SK-N-SH (cell line): ENCODE data around the gene RASD2. TPM values are rescaled to one million over a fixed set of nuclear protein-coding genes. Genes with fewer than 3 reads are reported as not detected.
"Not testable (repeated sequence)": the region's sequence is repeated elsewhere in the genome, so short reads cannot be mapped to it uniquely, and the experiment has no call there.

ENCODE experiments used
- CTCF ChIA-PET: fragments of 300-600, 350-600 bp; formaldehyde crosslinking; extraction: SDS; loops from one replicate; lab custom pipeline; 2021; lab: Yijun Ruan, JAX
- POLR2A ChIA-PET: fragments of 350-600 bp; sonication (Branson Sonifier 250); formaldehyde crosslinking; extraction: SDS; loops from one replicate; lab custom pipeline; 2020; ENCODE audit warnings: antibody characterized with exemption, inconsistent platforms; lab: Yijun Ruan, JAX
- DNase-seq: peaks from one replicate; pipeline ENCODE4 v3.0.0; 2012
- H2AFZ ChIP-seq: fragments of 200-600 bp; sonication (generic); 2 replicates; pipeline ENCODE4 v1.8.1; 2016; ENCODE audit warnings: antibody characterized with exemption, mild to moderate bottlenecking, low read depth
- H3F3A ChIP-seq: fragments of 200-600 bp; sonication (generic); replicated peaks from 2 replicates; pipeline ENCODE3; 2016; ENCODE audit warnings: antibody characterized with exemption, mild to moderate bottlenecking; ENCODE audit not compliant: insufficient read depth
- H3K27ac ChIP-seq, 2 experiments: fragments of 200-500 bp in 1 of 2; fragments of 200-600 bp in 1 of 2; sonication (Bioruptor generic) in 1 of 2; sonication (generic), shearing (Covaris generic) in 1 of 2; 2 replicates each; pipeline versions ENCODE4 v1.5.1 to v1.6.1; 2014 to 2016; ENCODE audit warnings: low read depth in 2 of 2, inconsistent platforms in 1 of 2, low read length in 1 of 2, mild to moderate bottlenecking in 1 of 2, mixed read lengths in 1 of 2
- H3K27me3 ChIP-seq: fragments of 200-600 bp; sonication (generic), shearing (Covaris generic); 2 replicates; pipeline ENCODE4 v1.6.1; 2016; ENCODE audit warnings: mixed run types; ENCODE audit not compliant: insufficient read depth
- H3K36me3 ChIP-seq, 2 experiments: fragments of 200-500 bp in 1 of 2; fragments of 200-600 bp in 1 of 2; sonication (Bioruptor generic) in 1 of 2; sonication (generic) in 1 of 2; replicated peaks in 1 of 2; 2 replicates each; pipeline versions ENCODE3 to v1.5.1; 2014 to 2016; ENCODE audit warnings: low read length in 1 of 2, mild to moderate bottlenecking in 1 of 2; ENCODE audit not compliant: insufficient read depth in 2 of 2, control insufficient read depth in 1 of 2
- H3K4me1 ChIP-seq, 2 experiments: fragments of 200-500 bp in 1 of 2; fragments of 200-600 bp in 1 of 2; sonication (Bioruptor generic) in 1 of 2; sonication (generic), shearing (Covaris generic) in 1 of 2; 2 replicates each; pipeline versions ENCODE4 v1.5.1 to v1.6.1; 2014 to 2016; ENCODE audit warnings: low read depth in 1 of 2, low read length in 1 of 2, mixed run types in 1 of 2; ENCODE audit not compliant: insufficient read depth in 2 of 2, control insufficient read depth in 1 of 2
- H3K4me2 ChIP-seq: fragments of 200-600 bp; sonication (generic), shearing (Covaris generic); 2 replicates; pipeline ENCODE4 v1.6.1; 2017; ENCODE audit warnings: mixed run types
- H3K4me3 ChIP-seq, 2 experiments: fragments of 200-500 bp in 1 of 2; fragments of 200-600 bp in 1 of 2; sonication (Bioruptor generic) in 1 of 2; sonication (generic), shearing (Covaris generic) in 1 of 2; 2 replicates each; pipeline versions ENCODE4 v1.5.1 to v1.8.1; 2014 to 2016; ENCODE audit warnings: low read depth in 2 of 2, inconsistent platforms in 1 of 2, low read length in 1 of 2, mild to moderate bottlenecking in 1 of 2, mixed read lengths in 1 of 2, moderate library complexity in 1 of 2
- H3K79me2 ChIP-seq: fragments of 200-600 bp; sonication (generic); 2 replicates; pipeline ENCODE4 v1.8.1; 2017; ENCODE audit warnings: mild to moderate bottlenecking; ENCODE audit not compliant: insufficient read depth
- H3K9ac ChIP-seq: fragments of 200-600 bp; sonication (generic); 2 replicates; pipeline ENCODE4 v1.6.1; 2017; ENCODE audit warnings: mixed run types
- H3K9me2 ChIP-seq: fragments of 200-600 bp; sonication (generic); 2 replicates; pipeline ENCODE4 v1.6.1; 2017; ENCODE audit warnings: mixed run types
- H3K9me3 ChIP-seq: fragments of 200-600 bp; sonication (generic); 2 replicates; pipeline ENCODE4 v1.6.1; 2017; ENCODE audit warnings: mixed run types, mild to moderate bottlenecking, moderate library complexity
- H4K20me1 ChIP-seq: fragments of 200-600 bp; sonication (generic); 2 replicates; pipeline ENCODE4 v1.6.1; 2017; ENCODE audit warnings: mild to moderate bottlenecking, mixed run types; ENCODE audit not compliant: insufficient read depth
- CHD2 ChIP-seq: fragments of 150-350 bp; IDR thresholded peaks from 2 replicates; pipeline ENCODE4 v1.6.1; 2018; ENCODE audit warnings: low read length; ENCODE audit not compliant: partially characterized antibody
- CTCF ChIP-seq: fragments of 200-600 bp; sonication (generic); IDR thresholded peaks from 2 replicates; pipeline ENCODE4 v1.6.1; 2017; ENCODE audit warnings: antibody characterized with exemption, mild to moderate bottlenecking, moderate library complexity
- ELF1 ChIP-seq: IDR thresholded peaks from 2 replicates; pipeline ENCODE4 v1.4.0; 2012
- EP300 ChIP-seq, 2 experiments: IDR thresholded peaks; 2 replicates each; pipeline versions ENCODE4 v1.4.0 to v1.6.1; 2012; ENCODE audit warnings: borderline replicate concordance in 1 of 2, low read depth in 1 of 2, low read length in 1 of 2
- EZH2phosphoT487 ChIP-seq: fragments of 200-600 bp; sonication (generic); IDR thresholded peaks from 2 replicates; pipeline ENCODE4 v1.6.1; 2017; ENCODE audit warnings: low read depth, mixed run types, mild to moderate bottlenecking, antibody characterized with exemption, moderate library complexity, borderline replicate concordance
- FOXJ3 ChIP-seq: sonication (generic); formaldehyde crosslinking; IDR thresholded peaks from 2 replicates; pipeline ENCODE4 v1.5.1; 2020; ENCODE audit warnings: mild to moderate bottlenecking, missing genetic modification reagents
- FOXM1 ChIP-seq: IDR thresholded peaks from 2 replicates; pipeline ENCODE4 v1.4.0; 2012; ENCODE audit warnings: low read depth, mild to moderate bottlenecking
- GATA2 ChIP-seq: sonication (generic); formaldehyde crosslinking; IDR thresholded peaks from 2 replicates; pipeline ENCODE4 v1.5.0; 2020; ENCODE audit warnings: mild to moderate bottlenecking, missing genetic modification reagents
- MEF2A ChIP-seq: IDR thresholded peaks from 2 replicates; pipeline ENCODE4 v1.4.0; 2012; ENCODE audit warnings: low read depth, borderline replicate concordance
- NFIC ChIP-seq: IDR thresholded peaks from 2 replicates; pipeline ENCODE4 v1.4.0; 2012; ENCODE audit warnings: borderline replicate concordance
- NRF1 ChIP-seq: IDR thresholded peaks from 2 replicates; pipeline ENCODE4 v1.6.1; 2012; ENCODE audit warnings: low read depth, mild to moderate bottlenecking, low read length
- RAD21 ChIP-seq: IDR thresholded peaks from 2 replicates; pipeline ENCODE4 v1.6.1; 2012; ENCODE audit warnings: mild to moderate bottlenecking, low read length
- RCOR1 ChIP-seq: fragments of 150-350 bp; IDR thresholded peaks from 2 replicates; pipeline ENCODE4 v1.6.1; 2017; ENCODE audit warnings: antibody characterized with exemption, low read length
- REST ChIP-seq: IDR thresholded peaks from 2 replicates; pipeline ENCODE4 v1.6.1; 2012; ENCODE audit warnings: mild to moderate bottlenecking, low read depth, low read length, moderate library complexity
- SIN3A ChIP-seq: IDR thresholded peaks from 2 replicates; pipeline ENCODE4 v1.6.1; 2012; ENCODE audit warnings: low read depth, mild to moderate bottlenecking, low read length, moderate library complexity, borderline replicate concordance
- SMC3 ChIP-seq: IDR thresholded peaks from 2 replicates; pipeline ENCODE4 v1.6.1; 2012; ENCODE audit warnings: low read depth, low read length, improper control_type of control experiment
- TAF1 ChIP-seq: IDR thresholded peaks from 2 replicates; pipeline ENCODE4 v1.6.1; 2012; ENCODE audit warnings: low read depth, mild to moderate bottlenecking, low read length, moderate library complexity, borderline replicate concordance
- TCF12 ChIP-seq: IDR thresholded peaks from 2 replicates; pipeline ENCODE4 v1.4.0; 2012
- WGBS: methylation state at CpG from one replicate; pipeline ENCODE4 v1.1.6; 2017; ENCODE audit warnings: low lambda C conversion rate; 5-methylcytosine and 5-hydroxymethylcytosine counted together
- polyA plus RNA-seq, 3 experiments: library from polyadenylated mRNA; depleted of rRNA; stranded (reverse); fragments of >200 nt; gene quantifications; 2 replicates each; pipeline ENCODE4 v1.2.3, GENCODE V29; 2012

The RASD2 gene
- polyA plus RNA-seq, 1 of the 3 experiments (the other 2 are of a cell fraction): 0.30 TPM

- DNase-seq: no peak
- Histone ChIP-seq H2AFZ (no peak overlapping the region), H3K79me2 (no peaks in the 10 kb centered on the region), H3K27ac (no peak overlapping the region), H3K9ac (no peak overlapping the region), H3K9me2 (no peaks in the 10 kb centered on the region), H3K4me3 (no peak overlapping the region), H3K9me3 (no peaks in the 10 kb centered on the region), H3K4me1 (no peaks in the 10 kb centered on the region), H3F3A (no peaks in the 10 kb centered on the region), H3K4me2 (no peak overlapping the region), H3K27me3 (no peaks in the 10 kb centered on the region; the same call in 1 of the 2 replicates), H4K20me1 (no peaks in the 10 kb centered on the region), H3K36me3 (no peaks in the 10 kb centered on the region)
- WGBS: 88% methylated on average over 2 of the region's 2 CpGs
- TF ChIP-seq MEF2A (no peak), RAD21 (no peak), FOXJ3 (no peak)
- ChIA-PET CTCF (interaction anchor here (0.7 kb wide), 1 partner anchor 69 kb away, joined by 3 read pairs; no protein-coding TSS in a partner anchor), POLR2A (no interaction called here)
These were observed 26.3 kb upstream of the RASD2 start for GRCh38 chr22:35514366-35514765.

- H3K9me3 ChIP-seq, H3K9me2 ChIP-seq, H3K36me3 ChIP-seq, H3K9ac ChIP-seq, H3K4me3 ChIP-seq, H3K4me2 ChIP-seq, H3F3A ChIP-seq, H3K4me1 ChIP-seq, H4K20me1 ChIP-seq, POLR2A ChIA-PET, H3K79me2 ChIP-seq, DNase-seq, H3K27me3 ChIP-seq, H3K27ac ChIP-seq, H2AFZ ChIP-seq: not testable (repeated sequence)
- WGBS: 92% methylated on average over 4 of the region's 4 CpGs
- CTCF ChIA-PET: interaction anchor here (0.9 kb wide), 1 partner anchor 85 kb away, joined by 5 read pairs; no protein-coding TSS in a partner anchor
These were observed 24.7 kb upstream of the RASD2 start for GRCh38 chr22:35515952-35516351.

- H3K4me3 ChIP-seq: no peak overlapping the region
- no peak overlapping the region for H3K4me2 ChIP-seq
- no peaks in the 10 kb centered on the region for H3K36me3 ChIP-seq
- no peaks in the 10 kb centered on the region; a peak in 1 of 4 replicates for H3K4me1 ChIP-seq
- WGBS: 82% methylated on average over 9 of the region's 9 CpGs
- H3K9me3 ChIP-seq: no peaks in the 10 kb centered on the region
- H3K79me2 ChIP-seq: no peaks in the 10 kb centered on the region
- CTCF ChIA-PET: interaction anchor here (0.9 kb wide), 1 partner anchor 86 kb away, joined by 5 read pairs; no protein-coding TSS in a partner anchor
- no peak overlapping the region for H3K27ac ChIP-seq
- no peaks in the 10 kb centered on the region for H3F3A ChIP-seq
- H4K20me1 ChIP-seq: no peaks in the 10 kb centered on the region
- H2AFZ ChIP-seq: no peak overlapping the region
- no peak for DNase-seq
- no peaks in the 10 kb centered on the region for H3K9me2 ChIP-seq
- H3K27me3 ChIP-seq: no peaks in the 10 kb centered on the region; the same call in 1 of the 2 replicates
- POLR2A ChIA-PET: interaction anchor here (1.0 kb wide), 1 partner anchor 28 kb away, joined by 3 read pairs; no protein-coding TSS in a partner anchor
- no peak overlapping the region for H3K9ac ChIP-seq
- TF ChIP-seq RCOR1 (no peak), TAF1 (no peak), NRF1 (no peak), TCF12 (no peak), SIN3A (no peak), EP300 (IDR thresholded peaks at IDR 0.05; ENCODE audit: borderline replicate concordance in 1 of 2, low read depth in 1 of 2, low read length in 1 of 2) (no peak), CHD2 (no peak), NFIC (no peak), GATA2 (no peak), EZH2phosphoT487 (no peak), MEF2A (no peak), ELF1 (no peak), FOXM1 (no peak), RAD21 (no peak), CTCF (no peak), REST (no peak), FOXJ3 (no peak), SMC3 (no peak)
These were observed 23.9 kb upstream of the RASD2 start for GRCh38 chr22:35516723-35517122.
